ENCODE measurements around the gene PRRX2.

PRRX2 gene

DNA sequence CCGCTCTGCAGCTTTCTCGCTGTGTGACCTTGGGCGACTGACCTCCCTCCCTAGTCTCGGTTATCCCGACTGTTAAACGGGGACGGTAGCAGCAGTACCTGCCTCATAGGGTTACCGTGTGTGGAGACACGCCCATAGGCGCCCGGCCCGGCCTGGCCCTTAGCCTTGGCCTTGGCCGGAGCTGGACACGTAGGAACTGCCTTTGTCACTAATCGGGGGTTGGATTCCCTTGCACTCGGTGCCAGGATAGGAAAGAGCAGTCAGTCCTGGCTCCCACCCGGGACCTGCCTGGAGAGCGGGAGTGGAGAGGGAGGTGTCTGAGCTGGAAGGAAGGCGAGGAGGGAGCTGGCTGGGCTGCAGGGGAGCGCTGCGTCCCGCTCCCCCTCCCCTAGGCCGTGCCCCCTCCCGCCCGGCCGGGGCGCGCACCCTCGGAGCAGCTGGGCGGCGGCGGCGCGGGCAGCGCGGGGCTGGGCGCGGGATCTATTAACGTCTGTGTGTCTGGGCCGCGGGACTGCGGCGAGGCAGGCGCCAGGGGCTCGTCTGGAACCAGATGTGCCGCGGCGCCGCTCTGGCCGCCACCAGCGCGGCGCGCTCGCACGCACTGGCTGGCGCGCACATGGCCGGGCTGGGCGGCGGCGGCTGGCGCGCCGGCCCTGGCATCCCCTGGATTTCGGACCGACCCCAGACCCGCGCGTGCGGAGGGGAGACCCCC, 31.7 kb downstream of the PRRX2 start:
- DNase-seq (ENCODE audit: low read depth) = peak; percentile 7
- H3K4me3 ChIP-seq (ENCODE audit: low read depth, low read length) = peak overlapping the region; percentile 46
- TF ChIP-seq, protein P1, sequence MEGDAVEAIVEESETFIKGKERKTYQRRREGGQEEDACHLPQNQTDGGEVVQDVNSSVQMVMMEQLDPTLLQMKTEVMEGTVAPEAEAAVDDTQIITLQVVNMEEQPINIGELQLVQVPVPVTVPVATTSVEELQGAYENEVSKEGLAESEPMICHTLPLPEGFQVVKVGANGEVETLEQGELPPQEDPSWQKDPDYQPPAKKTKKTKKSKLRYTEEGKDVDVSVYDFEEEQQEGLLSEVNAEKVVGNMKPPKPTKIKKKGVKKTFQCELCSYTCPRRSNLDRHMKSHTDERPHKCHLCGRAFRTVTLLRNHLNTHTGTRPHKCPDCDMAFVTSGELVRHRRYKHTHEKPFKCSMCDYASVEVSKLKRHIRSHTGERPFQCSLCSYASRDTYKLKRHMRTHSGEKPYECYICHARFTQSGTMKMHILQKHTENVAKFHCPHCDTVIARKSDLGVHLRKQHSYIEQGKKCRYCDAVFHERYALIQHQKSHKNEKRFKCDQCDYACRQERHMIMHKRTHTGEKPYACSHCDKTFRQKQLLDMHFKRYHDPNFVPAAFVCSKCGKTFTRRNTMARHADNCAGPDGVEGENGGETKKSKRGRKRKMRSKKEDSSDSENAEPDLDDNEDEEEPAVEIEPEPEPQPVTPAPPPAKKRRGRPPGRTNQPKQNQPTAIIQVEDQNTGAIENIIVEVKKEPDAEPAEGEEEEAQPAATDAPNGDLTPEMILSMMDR (IDR thresholded peaks at IDR 0.05; ENCODE audit: control insufficient read depth, extremely low read depth, insufficient read depth) = no peak

DNA sequence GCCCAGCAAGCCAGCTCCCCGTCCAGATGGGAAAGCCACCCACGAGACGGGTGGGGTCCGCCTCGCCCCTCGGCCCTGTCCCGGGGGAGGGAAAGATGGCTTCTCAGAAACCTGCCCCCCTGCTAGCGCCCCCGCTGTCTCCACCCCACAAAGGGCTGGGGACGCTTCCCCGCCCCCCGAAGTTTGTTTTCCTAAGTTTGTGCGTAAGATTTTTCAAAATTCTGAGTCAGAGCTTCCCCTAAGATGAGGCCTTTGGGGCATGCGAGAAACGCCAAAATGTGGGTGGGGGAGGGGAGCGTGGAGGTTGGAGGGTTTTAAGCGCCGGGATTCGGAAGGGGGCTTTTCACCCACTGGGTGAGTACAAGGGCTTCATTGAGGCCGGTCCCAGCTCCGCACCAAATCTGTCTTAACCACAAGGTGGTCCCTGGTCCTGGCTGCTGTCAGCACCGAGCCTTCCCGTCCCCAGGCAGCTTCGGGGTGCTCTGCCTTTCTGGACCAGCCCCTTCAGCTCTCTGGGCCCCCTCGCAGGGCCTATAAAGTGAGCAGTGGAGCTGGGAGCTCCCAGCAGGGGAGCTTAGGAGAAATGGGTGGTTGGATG, 32.3 kb downstream of the PRRX2 start:
- no peak for DNase-seq (ENCODE audit: low read depth)
- peak overlapping the region; percentile 32; the same call in 1 of the 2 replicates for H3K4me3 ChIP-seq (ENCODE audit: low read depth, low read length)
- TF ChIP-seq, protein P1 (IDR thresholded peaks at IDR 0.05; ENCODE audit: control insufficient read depth, extremely low read depth, insufficient read depth) = no peak

DNA sequence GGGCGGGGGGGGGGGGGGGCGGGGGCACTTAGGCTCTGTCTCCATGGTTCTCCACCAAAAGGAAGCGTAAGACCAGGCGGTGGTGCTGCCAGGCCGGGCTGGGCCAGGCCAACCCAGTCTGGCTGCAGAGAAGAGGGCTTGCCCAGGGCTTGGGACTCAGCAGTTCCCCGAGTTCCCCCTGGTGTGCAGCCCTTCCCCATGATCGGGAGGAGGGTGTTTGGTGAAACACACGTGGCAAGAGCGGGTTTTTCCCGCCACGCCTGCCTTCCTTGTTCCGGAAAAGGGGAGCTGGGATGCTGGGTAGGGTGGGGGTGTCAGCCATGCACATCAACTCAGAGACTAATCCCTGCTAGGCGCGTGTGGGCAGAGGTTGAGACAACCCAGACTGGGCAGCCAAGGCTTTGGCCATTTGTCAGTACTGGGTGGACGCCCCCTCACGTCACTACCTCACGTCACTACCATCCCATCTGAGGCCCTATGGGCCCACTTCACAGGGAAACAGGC, 32.9 kb downstream of the PRRX2 start:
- no peak for DNase-seq (ENCODE audit: low read depth)
- H3K4me3 ChIP-seq (ENCODE audit: low read depth, low read length) = no peak overlapping the region
- TF ChIP-seq, protein P1 (IDR thresholded peaks at IDR 0.05; ENCODE audit: control insufficient read depth, extremely low read depth, insufficient read depth) = no peak

DNA sequence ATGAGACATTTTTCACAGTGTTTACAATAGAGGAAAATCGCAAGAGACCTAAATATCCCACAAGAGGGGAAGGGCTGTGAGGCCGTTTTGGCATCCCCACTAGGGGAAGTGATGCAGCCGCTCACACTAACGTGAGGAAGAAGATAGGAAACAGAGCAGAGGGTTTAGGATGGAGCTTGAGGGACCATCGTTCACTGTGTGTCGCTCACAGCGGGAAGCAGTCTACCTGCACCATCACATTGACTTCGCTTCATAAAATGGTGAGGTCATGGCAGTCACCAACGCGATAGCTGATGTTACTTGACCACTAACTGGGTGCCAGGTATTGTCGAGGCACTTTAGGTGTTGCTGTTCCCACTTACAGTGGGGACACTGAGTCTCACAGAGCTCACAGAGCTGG, 35.6 kb downstream of the PRRX2 start:
- DNase-seq (ENCODE audit: low read depth) = no peak
- H3K4me3 ChIP-seq (ENCODE audit: low read depth, low read length) = no peak overlapping the region
- TF ChIP-seq, protein P1 (IDR thresholded peaks at IDR 0.05; ENCODE audit: control insufficient read depth, extremely low read depth, insufficient read depth) = no peak

DNA sequence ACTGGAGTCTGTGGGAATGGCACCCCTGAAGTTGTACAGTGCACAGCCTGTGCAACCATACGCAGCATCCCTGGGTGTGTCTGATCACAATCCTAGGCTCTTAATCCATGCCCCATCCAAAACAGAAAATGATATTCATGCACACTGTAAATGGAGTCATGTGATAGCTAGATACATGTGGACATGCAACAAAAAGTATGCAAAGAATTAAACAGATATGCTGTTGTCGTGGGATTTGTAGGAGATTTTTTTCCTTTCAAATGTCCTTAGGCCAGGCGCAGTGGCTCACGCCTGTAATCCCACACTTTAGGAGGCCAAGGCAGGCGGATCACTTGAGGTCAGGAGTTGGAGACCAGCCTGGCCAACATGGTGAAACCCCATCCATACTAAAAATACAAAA, 36.1 kb downstream of the PRRX2 start:
- H3K4me3 ChIP-seq (ENCODE audit: low read depth, low read length) = no peak overlapping the region
- TF ChIP-seq, protein P1 (IDR thresholded peaks at IDR 0.05; ENCODE audit: control insufficient read depth, extremely low read depth, insufficient read depth) = no peak
- no peak for DNase-seq (ENCODE audit: low read depth)

DNA sequence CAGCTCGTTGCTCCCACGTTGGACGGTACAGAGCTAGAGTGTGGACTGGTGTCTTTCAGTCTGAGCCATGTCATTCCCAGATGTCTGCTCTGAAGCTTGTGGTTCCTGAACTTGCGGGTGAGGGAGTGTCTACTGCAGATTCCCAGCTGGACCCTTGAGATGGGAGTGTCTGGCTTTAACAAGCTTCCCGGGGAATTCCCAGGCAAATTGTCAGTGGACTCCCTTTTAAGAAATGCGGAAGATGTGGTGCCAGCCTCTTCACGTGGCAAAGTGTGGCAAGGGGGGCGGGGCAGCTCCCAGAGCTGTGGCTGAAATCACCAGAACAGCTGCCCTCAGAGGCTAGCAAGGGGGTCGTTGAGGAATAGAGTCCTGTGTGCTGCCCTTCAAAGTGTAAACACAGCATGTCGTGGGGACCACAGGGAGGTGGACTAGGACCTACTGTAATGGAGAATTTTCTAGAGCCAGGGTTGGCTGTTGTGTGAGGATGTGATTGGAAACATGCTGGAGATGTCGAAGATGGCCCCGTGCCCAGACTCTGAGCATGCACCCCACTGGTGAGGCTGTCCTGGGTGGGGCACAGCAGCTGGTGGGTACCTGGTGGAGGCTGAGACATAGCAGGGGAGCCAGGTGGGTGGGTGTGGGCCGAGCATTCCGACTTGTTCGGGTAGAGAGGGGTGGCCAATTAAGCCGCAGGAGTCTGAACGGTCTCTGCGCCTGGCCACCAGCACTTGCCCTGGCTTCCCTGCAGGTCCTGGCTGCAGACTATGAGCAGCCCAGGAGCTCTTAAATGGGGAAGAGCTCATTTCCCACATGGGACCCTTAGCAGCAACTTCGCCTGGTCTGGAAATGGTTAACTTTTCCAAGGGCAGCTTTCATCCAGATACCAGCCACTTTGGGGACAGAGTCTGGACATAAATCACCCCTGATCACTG, 37.4 kb downstream of the PRRX2 start:
- TF ChIP-seq, protein P1 (IDR thresholded peaks at IDR 0.05; ENCODE audit: control insufficient read depth, extremely low read depth, insufficient read depth) = no peak

More for the DNA sequence above, 37.4 kb downstream of the PRRX2 start:
- H3K4me3 ChIP-seq (ENCODE audit: low read depth, low read length) = no peak overlapping the region
- DNase-seq (ENCODE audit: low read depth) = no peak

All from LNCaP clone FGC (cell line).